Colonic mucosa (tissue), 4 donors: Measurements from ENCODE around the gene TRIM26. TPM values are rescaled to one million over a fixed set of nuclear protein-coding genes. Genes with fewer than 3 reads are reported as not detected.
"Not testable (repeated sequence)": the region's sequence is repeated elsewhere in the genome, so short reads cannot be mapped to it uniquely, and the experiment has no call there.

Source experiments
- DNase-seq: peaks from one replicate; pipeline ENCODE4 v3.0.0-alpha.2; 2020
- H3K27ac ChIP-seq: fragments of 200-600 bp; one replicate; pipeline ENCODE4 v1.8.0; 2021
- H3K27me3 ChIP-seq: fragments of 200-600 bp; one replicate; pipeline ENCODE4 v1.8.0; 2021
- H3K36me3 ChIP-seq: fragments of 200-600 bp; one replicate; pipeline ENCODE4 v1.8.0; 2021
- H3K4me1 ChIP-seq: fragments of 200-600 bp; one replicate; pipeline ENCODE4 v1.8.0; 2021; ENCODE audit warnings: mild to moderate bottlenecking
- H3K4me3 ChIP-seq: fragments of 200-600 bp; one replicate; pipeline ENCODE4 v1.8.0; 2021
- H3K9ac ChIP-seq, 2 donors: one replicate each; pipeline ENCODE4 v1.7.0; 2013; ENCODE audit warnings: control low read depth in 2 of 2, low read depth in 2 of 2, low read length in 2 of 2
- H3K9me3 ChIP-seq: fragments of 200-600 bp; one replicate; pipeline ENCODE4 v1.8.0; 2021
- intact Hi-C: fragments of 100-400 bp; cut with DNase I; formaldehyde crosslinking; loops from one replicate; pipeline ENCODE4 v1.14.1; 2022
- total RNA-seq, 2 donors: library from RNA; stranded (reverse); fragmentation: NEBNext Ultra II Directional in 1 of 2; extraction: Animal tissue kit (Norgen Biotek cat#: 25700) in 1 of 2; gene quantifications; one replicate each; pipeline ENCODE4 v1.2.1, GENCODE V29; 2021
- TF ChIP-seq, protein P1 (sequence below): fragments of 200-600 bp; IDR thresholded peaks from one replicate; pipeline ENCODE4 v1.8.0; 2022; ENCODE audit warnings: antibody characterized with exemption, mild to moderate bottlenecking
- donor health status: healthy.
- donor health status: DM: no; HTN: no; CAD: no.
- donor health status: DM: no; HTN: no; CAD: no.

Gene TRIM26
- total RNA-seq, 2 donors from 2014 or later: 48.2 to 53.5 TPM

- H3K9me3 ChIP-seq: no peaks in the 10 kb centered on the region
- H3K36me3 ChIP-seq: no peaks in the 10 kb centered on the region
- H3K4me3 ChIP-seq: no peak overlapping the region
- no peaks in the 10 kb centered on the region for H3K27me3 ChIP-seq
- no peak overlapping the region for H3K27ac ChIP-seq
- TF ChIP-seq, protein P1, sequence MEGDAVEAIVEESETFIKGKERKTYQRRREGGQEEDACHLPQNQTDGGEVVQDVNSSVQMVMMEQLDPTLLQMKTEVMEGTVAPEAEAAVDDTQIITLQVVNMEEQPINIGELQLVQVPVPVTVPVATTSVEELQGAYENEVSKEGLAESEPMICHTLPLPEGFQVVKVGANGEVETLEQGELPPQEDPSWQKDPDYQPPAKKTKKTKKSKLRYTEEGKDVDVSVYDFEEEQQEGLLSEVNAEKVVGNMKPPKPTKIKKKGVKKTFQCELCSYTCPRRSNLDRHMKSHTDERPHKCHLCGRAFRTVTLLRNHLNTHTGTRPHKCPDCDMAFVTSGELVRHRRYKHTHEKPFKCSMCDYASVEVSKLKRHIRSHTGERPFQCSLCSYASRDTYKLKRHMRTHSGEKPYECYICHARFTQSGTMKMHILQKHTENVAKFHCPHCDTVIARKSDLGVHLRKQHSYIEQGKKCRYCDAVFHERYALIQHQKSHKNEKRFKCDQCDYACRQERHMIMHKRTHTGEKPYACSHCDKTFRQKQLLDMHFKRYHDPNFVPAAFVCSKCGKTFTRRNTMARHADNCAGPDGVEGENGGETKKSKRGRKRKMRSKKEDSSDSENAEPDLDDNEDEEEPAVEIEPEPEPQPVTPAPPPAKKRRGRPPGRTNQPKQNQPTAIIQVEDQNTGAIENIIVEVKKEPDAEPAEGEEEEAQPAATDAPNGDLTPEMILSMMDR: no peak
- DNase-seq: no peak
- intact Hi-C loops: no loop called here
- no peaks in the 10 kb centered on the region for H3K4me1 ChIP-seq
- no peak overlapping the region for H3K9ac ChIP-seq
Measured at GRCh38 chr6:30227242-30227722, 14.1 kb upstream of the TRIM26 start.

DNA sequence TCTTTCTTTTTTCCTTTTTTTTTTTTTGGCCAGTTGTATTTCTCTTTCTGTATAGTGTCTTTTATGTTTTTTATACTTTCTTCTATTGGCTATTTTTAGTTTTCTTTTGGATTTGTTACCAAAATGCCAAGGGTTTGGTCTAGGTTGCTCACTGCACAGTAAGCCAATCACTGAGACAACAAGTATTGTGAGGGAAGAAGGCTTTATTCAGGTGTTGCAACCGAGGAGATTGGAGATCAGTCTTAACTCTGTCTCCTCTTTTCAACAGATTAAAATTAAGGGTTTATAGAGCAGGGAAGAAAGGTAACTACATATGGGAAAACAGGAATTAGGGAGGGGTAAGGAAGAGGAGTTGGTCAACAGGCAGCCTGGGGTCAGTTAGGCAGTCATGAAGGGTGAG is 10.1 kb upstream of the TRIM26 start:
- Histone ChIP-seq H3K9me3 (no peaks in the 10 kb centered on the region), H3K4me3 (no peak overlapping the region), H3K9ac (no peak overlapping the region), H3K27ac (no peak overlapping the region), H3K27me3 (no peaks in the 10 kb centered on the region), H3K4me1 (no peaks in the 10 kb centered on the region), H3K36me3 (no peaks in the 10 kb centered on the region)
- TF ChIP-seq, protein P1: no peak
- intact Hi-C loops: no loop called here
- no peak for DNase-seq

DNA sequence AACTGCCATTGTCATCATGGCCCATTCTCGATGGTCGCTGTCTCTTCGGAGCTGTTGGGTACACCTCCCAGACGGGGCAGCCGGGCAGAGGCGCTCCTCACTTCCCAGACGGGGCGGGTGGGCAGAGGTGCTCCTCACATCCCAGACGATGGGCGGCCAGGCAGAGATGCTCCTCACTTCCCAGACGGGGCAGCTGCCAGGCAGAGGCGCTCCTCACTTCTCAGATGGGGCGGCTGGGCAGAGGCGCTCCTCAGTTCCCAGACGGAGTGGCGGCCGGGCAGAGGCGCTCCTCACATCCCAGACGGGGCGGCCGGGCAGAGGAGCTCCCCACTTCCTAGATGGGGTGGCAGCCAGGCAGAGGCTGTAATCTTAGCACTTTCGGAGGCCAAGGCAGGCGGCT is 8.8 kb upstream of the TRIM26 start:
- intact Hi-C loops, H3K4me3 ChIP-seq, H3K9me3 ChIP-seq, H3K36me3 ChIP-seq, DNase-seq, H3K27ac ChIP-seq, H3K9ac ChIP-seq, H3K27me3 ChIP-seq, H3K4me1 ChIP-seq: not testable (repeated sequence)

- DNase-seq, H3K9ac ChIP-seq, H3K27me3 ChIP-seq, H3K4me1 ChIP-seq, H3K9me3 ChIP-seq, H3K27ac ChIP-seq, intact Hi-C loops, H3K36me3 ChIP-seq, H3K4me3 ChIP-seq: not testable (repeated sequence)
Measured at GRCh38 chr6:30221395-30221794, 8.2 kb upstream of the TRIM26 start.

DNA sequence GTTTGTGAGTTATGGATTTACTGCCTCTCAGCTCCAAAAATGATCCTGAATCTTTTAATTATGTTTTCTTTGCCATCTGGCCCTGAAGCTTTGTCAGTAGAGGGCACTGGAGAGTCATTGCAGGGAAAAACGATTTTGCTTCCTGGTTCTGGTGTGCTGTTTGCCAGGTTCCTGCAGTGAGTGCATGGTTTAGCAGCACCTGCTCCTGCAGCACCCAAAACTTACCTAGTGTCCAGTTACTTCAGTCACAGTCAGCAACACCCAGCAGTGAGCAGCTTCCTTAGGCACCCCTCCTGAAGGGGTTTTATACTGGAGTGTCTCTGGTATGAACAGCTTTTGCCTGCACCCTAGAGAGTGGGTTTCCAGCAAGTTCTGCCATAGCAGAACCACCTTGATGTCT is 6.0 kb upstream of the TRIM26 start:
- H3K27ac ChIP-seq: no peak overlapping the region
- H3K9me3 ChIP-seq: no peaks in the 10 kb centered on the region
- no peak overlapping the region for H3K4me3 ChIP-seq
- intact Hi-C loops: no loop called here
- H3K27me3 ChIP-seq: no peaks in the 10 kb centered on the region
- DNase-seq: peak; percentile 72
- H3K9ac ChIP-seq: no peak overlapping the region
- no peaks in the 10 kb centered on the region for H3K4me1 ChIP-seq
- TF ChIP-seq, protein P1: peak; percentile 69
- H3K36me3 ChIP-seq: no peaks in the 10 kb centered on the region

DNA sequence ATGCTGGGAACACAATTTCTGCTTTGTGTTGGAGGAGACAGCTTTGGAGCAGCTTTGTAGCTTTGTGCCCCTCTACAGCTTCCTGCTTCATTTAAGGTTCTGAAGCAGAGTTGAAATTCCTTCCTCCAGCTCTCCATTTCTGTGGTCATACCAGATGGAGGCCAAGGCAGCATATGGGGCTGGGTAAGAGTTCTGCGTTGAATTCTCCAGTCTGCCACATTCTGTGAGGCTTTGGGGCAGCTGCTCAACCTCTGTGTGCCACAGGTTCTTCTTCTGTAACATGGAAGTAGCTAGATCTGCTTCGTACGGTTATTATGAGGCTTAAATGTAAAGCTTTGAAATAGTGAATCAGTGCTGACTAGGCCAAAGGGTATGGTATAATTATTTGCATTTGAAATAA is 2.9 kb upstream of the TRIM26 start:
- intact Hi-C loops: no loop called here

More for the DNA sequence above, 2.9 kb upstream of the TRIM26 start:
- Histone ChIP-seq H3K4me3 (no peak overlapping the region), H3K27ac (no peak overlapping the region), H3K9me3 (no peaks in the 10 kb centered on the region), H3K9ac (no peak overlapping the region), H3K27me3 (no peaks in the 10 kb centered on the region), H3K4me1 (no peaks in the 10 kb centered on the region), H3K36me3 (no peaks in the 10 kb centered on the region)
- DNase-seq: no peak
- TF ChIP-seq, protein P1: no peak
